K562 (cell line): ENCODE data around the gene ZNF595. TPM values are rescaled to one million over a fixed set of nuclear protein-coding genes. Genes with fewer than 3 reads are reported as not detected.

Experiments used
- ATAC-seq: fragments of 200-7000 bp; cut with Tn5 transposase; 3 replicates; pipeline ENCODE4 v1.9.1; 2020; ENCODE audit warnings: moderate library complexity
- BruUV-seq: library from RNA; stranded (reverse); fragments of 400-500 nt; replicated peaks from 2 replicates; lab custom pipeline; 2021; lab: Mats Ljungman, UMichigan
- CTCF ChIA-PET: fragments of 300-600 bp; formaldehyde crosslinking; extraction: SDS; loops from one replicate; lab custom pipeline; 2021; ENCODE audit warnings: low intra/inter-chr PET ratio; lab: Yijun Ruan, JAX
- POLR2A ChIA-PET: fragments of 300-600, 350-650 bp; sonication (Branson Sonifier 250); formaldehyde crosslinking; extraction: SDS; loops from one replicate; lab custom pipeline; 2021; ENCODE audit warnings: antibody characterized with exemption, inconsistent platforms; lab: Yijun Ruan, JAX
- DNase-seq, 4 experiments: peaks; one replicate each; pipeline versions ENCODE4 v3.0.0 to v3.0.0-alpha.2; 2011 to 2018; ENCODE audit warnings: low spot score in 3 of 4, mixed read lengths in 3 of 4; ENCODE audit errors: extremely low read depth in 1 of 4
- FAIRE-seq: peaks from 2 replicates; lab custom pipeline; 2011; peaks lifted over from hg19 to GRCh38; lab: Jason Lieb, UNC
- H2AFZ ChIP-seq: 2 replicates; pipeline ENCODE4 v1.6.0; 2011; ENCODE audit warnings: low read depth, low read length, control low read depth, inconsistent platforms
- H3K27ac ChIP-seq: fragments of 200-600 bp; 3 replicates; pipeline ENCODE4 v1.8.0; 2011; ENCODE audit warnings: low read depth, mild to moderate bottlenecking, control low read depth, inconsistent platforms, low read length, moderate library complexity, mixed read lengths; ENCODE audit errors: extremely low read depth
- H3K27me3 ChIP-seq, 2 experiments: fragments of 300-600 bp in 1 of 2; 2 replicates in 1 of 2; 3 replicates in 1 of 2; pipeline versions ENCODE4 v1.6.0 to v1.8.0; 2011; ENCODE audit warnings: inconsistent platforms in 2 of 2, low read length in 2 of 2, mild to moderate bottlenecking in 1 of 2, mixed read lengths in 1 of 2, moderate library complexity in 1 of 2; ENCODE audit not compliant: control insufficient read depth in 2 of 2, insufficient read depth in 2 of 2
- H3K36me3 ChIP-seq: fragments of 300-600 bp; 3 replicates; pipeline ENCODE4 v1.8.0; 2011; ENCODE audit warnings: mild to moderate bottlenecking, low read length, inconsistent platforms; ENCODE audit not compliant: control insufficient read depth, insufficient read depth
- H3K4me1 ChIP-seq, 2 experiments: fragments of 200-600 bp in 1 of 2; replicated peaks in 1 of 2; 2 replicates in 1 of 2; 3 replicates in 1 of 2; pipeline versions ENCODE4 v1.5.1 to v1.8.0; 2011; ENCODE audit warnings: inconsistent platforms in 2 of 2, low read length in 2 of 2, mild to moderate bottlenecking in 1 of 2, mixed read lengths in 1 of 2, moderate library complexity in 1 of 2; ENCODE audit not compliant: control insufficient read depth in 2 of 2, insufficient read depth in 2 of 2
- H3K4me2 ChIP-seq: 2 replicates; pipeline ENCODE4 v1.6.1; 2011; ENCODE audit warnings: low read length, control low read depth, inconsistent platforms, mixed read lengths; ENCODE audit not compliant: insufficient read depth
- H3K4me3 ChIP-seq: fragments of 200-600 bp; sonication (generic), shearing (Covaris generic); 2 replicates; pipeline ENCODE4 v1.5.1; 2016; ENCODE audit warnings: control low read depth, inconsistent platforms
- H3K79me2 ChIP-seq: fragments of 200-600 bp; 3 replicates; pipeline ENCODE4 v1.8.0; 2011; ENCODE audit warnings: low read length, inconsistent platforms; ENCODE audit not compliant: control insufficient read depth, insufficient read depth
- H3K9ac ChIP-seq, 2 experiments: 2 replicates each; pipeline versions ENCODE4 v1.6.0 to v1.6.1; 2011; ENCODE audit warnings: low read depth in 2 of 2, low read length in 2 of 2, control low read depth in 1 of 2, inconsistent platforms in 1 of 2, mild to moderate bottlenecking in 1 of 2, mixed read lengths in 1 of 2; ENCODE audit not compliant: insufficient read depth in 1 of 2
- H3K9me1 ChIP-seq: one replicate; pipeline ENCODE4 v1.6.0; 2011; ENCODE audit warnings: inconsistent platforms, mild to moderate bottlenecking, low read length, moderate library complexity; ENCODE audit not compliant: control insufficient read depth, insufficient read depth
- H3K9me3 ChIP-seq: replicated peaks from 2 replicates; pipeline ENCODE4 v1.5.1; 2011; ENCODE audit warnings: low read depth, low read length, inconsistent platforms; ENCODE audit not compliant: control insufficient read depth, insufficient read depth
- H4K20me1 ChIP-seq: replicated peaks from 2 replicates; pipeline ENCODE4 v1.6.1; 2011; ENCODE audit warnings: low read length, inconsistent platforms, mixed read lengths; ENCODE audit not compliant: control insufficient read depth, insufficient read depth
- C11orf30 ChIP-seq: fragments of 450-650 bp; IDR thresholded peaks from 2 replicates; pipeline ENCODE4 v1.6.1; 2016; ENCODE audit warnings: low read depth, mild to moderate bottlenecking
- CHD4 ChIP-seq: fragments of 200-600 bp; sonication (generic); IDR thresholded peaks from 3 replicates; pipeline ENCODE4 v1.6.1; 2012; ENCODE audit warnings: low read depth, mild to moderate bottlenecking, mixed read lengths, low read length, inconsistent platforms; ENCODE audit not compliant: insufficient read depth, insufficient replicate concordance, poor library complexity, severe bottlenecking
- CLOCK ChIP-seq: fragments of 250-450 bp; sonication (Bioruptor Pico); IDR thresholded peaks from 2 replicates; pipeline ENCODE4 v1.4.0; 2020; ENCODE audit warnings: mild to moderate bottlenecking, moderate library complexity, borderline replicate concordance
- ELF4 ChIP-seq: fragments of 450-650 bp; formaldehyde crosslinking; IDR thresholded peaks from 2 replicates; pipeline ENCODE4 v1.4.0; 2022; ENCODE audit warnings: missing genetic modification characterization
- JUND ChIP-seq, 2 experiments: IDR thresholded peaks; 2 replicates in 1 of 2; 3 replicates in 1 of 2; pipeline ENCODE4 v1.6.1; 2011; ENCODE audit warnings: borderline replicate concordance in 2 of 2, low read depth in 2 of 2, low read length in 2 of 2, improper control_type of control experiment in 1 of 2, missing biosample characterization in 1 of 2, missing genetic modification characterization in 1 of 2, missing genetic modification reagents in 1 of 2
- MAFG ChIP-seq: fragments of 450-650 bp; conservative IDR thresholded peaks from 2 replicates; pipeline ENCODE4 v1.6.1; 2016; ENCODE audit warnings: missing genetic modification characterization, missing compliant biosample characterization
- NCOA2 ChIP-seq, 2 experiments: fragments of 450-650 bp; IDR thresholded peaks; 2 replicates each; pipeline ENCODE4 v1.6.1; 2018; ENCODE audit warnings: mild to moderate bottlenecking in 2 of 2, moderate library complexity in 1 of 2; ENCODE audit not compliant: partially characterized antibody in 2 of 2
- NRF1 ChIP-seq, 2 experiments: fragments of 450-650 bp; IDR thresholded peaks in 1 of 2; conservative IDR thresholded peaks in 1 of 2; 2 replicates each; pipeline ENCODE4 v1.6.1; 2014; ENCODE audit warnings: mild to moderate bottlenecking in 2 of 2
- RFX5 ChIP-seq: IDR thresholded peaks from 2 replicates; pipeline ENCODE4 v1.6.1; 2011; ENCODE audit warnings: low read depth, mild to moderate bottlenecking, improper control_type of control experiment, low read length
- YY1 ChIP-seq, 3 experiments: IDR thresholded peaks; 2 replicates each; pipeline ENCODE4 v1.6.1; 2011; ENCODE audit warnings: low read length in 2 of 3, mild to moderate bottlenecking in 2 of 3, moderate library complexity in 2 of 3, borderline replicate concordance in 1 of 3, control low read depth in 1 of 3, low read depth in 1 of 3; ENCODE audit not compliant: insufficient read depth in 3 of 3, insufficient replicate concordance in 2 of 3, control insufficient read depth in 1 of 3, insufficient read length in 1 of 3; ENCODE audit errors: extremely low read depth in 1 of 3
- ZNF316 ChIP-seq: fragments of 450-650 bp; IDR thresholded peaks from 2 replicates; pipeline ENCODE4 v1.6.1; 2016
- ZNF668 ChIP-seq: fragments of 250-450 bp; sonication (Bioruptor Pico); IDR thresholded peaks from 2 replicates; pipeline ENCODE4 v1.8.0; 2022; ENCODE audit warnings: mild to moderate bottlenecking, inconsistent platforms
- WGBS: fragments of 100-300 bp; shearing (Covaris generic); methylation state at CpG from one replicate; pipeline ENCODE4 v1.1.6; 2016; ENCODE audit warnings: low coverage, mixed read lengths; ENCODE audit not compliant: insufficient coverage; ENCODE audit errors: missing lambda C conversion rate; 5-methylcytosine and 5-hydroxymethylcytosine counted together
- in situ Hi-C: fragments of 300-500 bp; cut with MboI; formaldehyde crosslinking; loops from 4 replicates; pipeline ENCODE4 v1.15.0; 2018; ENCODE audit warnings: inconsistent platforms, mixed read lengths
- intact Hi-C: fragments of 100-400 bp; cut with micrococcal nuclease; formaldehyde crosslinking; loops from 2 replicates; pipeline ENCODE4 v1.14.2; 2022
- polyA plus RNA-seq, 8 experiments: library from polyadenylated mRNA; depleted of rRNA in 4 of 8; stranded (reverse) in 5 of 8; unstranded in 3 of 8; fragments of >200 nt; fragmentation: Nextera tagmentation in 2 of 8; fragmentation: Illumina TruSeq in 1 of 8; extraction: Ambion mirVana in 2 of 8; extraction: Trizol in 1 of 8; gene quantifications; 2 replicates each; pipeline versions ENCODE4 v1.2.1 to v1.2.3, GENCODE V29; 2011 to 2014; ENCODE audit warnings: inconsistent platforms in 1 of 8, missing spikeins in 1 of 8
- total RNA-seq, 7 experiments: library from RNA; depleted of rRNA in 6 of 7; stranded (reverse); fragments of >200 nt in 6 of 7; fragmentation: Illumina TruSeq in 2 of 7; extraction: Trizol in 2 of 7; gene quantifications; 2 replicates each; pipeline versions ENCODE4 v1.2.1 to v1.2.3, GENCODE V29; 2011 to 2021; ENCODE audit warnings: low replicate concordance in 1 of 7

ZNF595 gene
- total and polyA plus RNA-seq, 9 of the 15 experiments (the other 6 are each of a cell fraction or from before 2014, with no cell fraction given), result 116 to 632 (median 237) TPM

- FAIRE-seq (no peak), ATAC-seq (no peak), DNase-seq (peak in 1 of 4 experiments; percentile 14)
- peak overlapping the region; percentile 80 for H3K4me2 ChIP-seq
- no peaks in the 10 kb centered on the region for H3K9me1 ChIP-seq
- no peak for TF ChIP-seq NCOA2 (IDR thresholded peaks at IDR 0.05; ENCODE audit: partially characterized antibody in 2 of 2)
- TF ChIP-seq YY1 (IDR thresholded peaks at IDR 0.05; ENCODE audit: borderline replicate concordance in 1 of 3, control insufficient read depth in 1 of 3, extremely low read depth in 1 of 3, insufficient read depth in 3 of 3, insufficient read length in 1 of 3, insufficient replicate concordance in 2 of 3, low read depth in 1 of 3, low read length in 2 of 3), result no peak
- 0 out of 4 replicates have a peak, but pooled peaks of 1 of the 2 experiments have one; percentile 0 for TF ChIP-seq NRF1 (conservative IDR thresholded peaks at IDR 0.05 in 1 of 2, IDR thresholded peaks at IDR 0.05 in 1 of 2)
- 15% methylated on average over 5 of the region's 5 CpGs for WGBS
- peaks cover 22% of the 10 kb centered on the region for H3K9me3 ChIP-seq
- CTCF ChIA-PET, result no interaction called here
- H3K4me3 ChIP-seq, result peak overlapping the region; percentile 58
- H3K27ac ChIP-seq, result peak overlapping the region; percentile 92; the same call in 2 of the 3 replicates
- in situ Hi-C loops, result no loop called here
- H3K36me3 ChIP-seq, result peaks cover 13% of the 10 kb centered on the region; the same call in 1 of the 3 replicates
- no peaks in the 10 kb centered on the region; the same call in 1 of the 2 replicates for H4K20me1 ChIP-seq
- no peaks in the 10 kb centered on the region for H3K27me3 ChIP-seq
- intact Hi-C loops, result loop anchor here (1.0 kb wide), 1 partner anchor 7 kb away; no protein-coding TSS in a partner anchor
- H2AFZ ChIP-seq, result no peak overlapping the region
- H3K9ac ChIP-seq, result peak overlapping the region; percentile 87 to 98
- H3K79me2 ChIP-seq, result peaks cover 27% of the 10 kb centered on the region
- POLR2A ChIA-PET, result no interaction called here
- H3K4me1 ChIP-seq, result peaks cover 3 to 6% of the 10 kb centered on the region in 2 experiments; a peak in 3 of 5 replicates
- BruUV-seq, result no TSS peak
Observed at GRCh38 chr4:125833-126232, 72.7 kb downstream of the ZNF595 start.

DNA sequence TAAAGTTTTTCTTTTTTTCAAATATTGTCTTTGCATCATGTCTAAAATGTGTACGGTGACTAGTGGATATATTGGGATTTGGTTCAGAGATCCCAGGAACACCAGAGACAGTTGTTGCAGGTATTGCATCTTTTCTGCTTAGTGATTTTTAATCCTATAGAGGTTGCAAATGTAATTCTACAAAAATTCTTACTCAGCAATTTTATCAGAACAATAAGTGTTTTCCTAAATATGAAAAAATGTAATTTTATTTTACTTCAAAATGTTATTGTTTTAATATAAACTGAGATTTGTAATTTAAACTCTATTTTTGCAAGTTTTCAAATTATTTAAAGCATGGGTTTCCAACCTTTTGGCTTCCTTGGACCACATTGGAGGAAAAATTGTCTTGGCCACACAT lies 79.4 kb downstream of the ZNF595 start:
- WGBS, result 67% methylated on average over 1 of the region's 1 CpG
- H3K4me2 ChIP-seq, result no peak overlapping the region
- in situ Hi-C loops, result no loop called here
- no peaks in the 10 kb centered on the region for H3K27me3 ChIP-seq
- peaks cover 36% of the 10 kb centered on the region for H3K36me3 ChIP-seq
- DNase-seq (no peak), ATAC-seq (no peak), FAIRE-seq (no peak)
- peaks cover 18% of the 10 kb centered on the region; the same call in 2 of the 3 replicates for H3K79me2 ChIP-seq
- ChIA-PET POLR2A (no interaction called here), CTCF (no interaction called here)
- H2AFZ ChIP-seq, result no peak overlapping the region
- no peaks in the 10 kb centered on the region for H3K4me1 ChIP-seq
- no TSS peak for BruUV-seq
- H3K9ac ChIP-seq, result no peak overlapping the region
- H3K9me1 ChIP-seq, result no peaks in the 10 kb centered on the region
- H3K4me3 ChIP-seq, result no peak overlapping the region
- no peak overlapping the region for H3K27ac ChIP-seq
- H4K20me1 ChIP-seq, result no peaks in the 10 kb centered on the region
- intact Hi-C loops, result no loop called here
- peaks cover 10% of the 10 kb centered on the region for H3K9me3 ChIP-seq
- TF ChIP-seq JUND (IDR thresholded peaks at IDR 0.05; ENCODE audit: borderline replicate concordance, low read depth, low read length) (no peak), JUND (tag; IDR thresholded peaks at IDR 0.05; ENCODE audit: borderline replicate concordance, low read depth, low read length) (no peak), C11orf30 (peak; percentile 28; the same call in 1 of the 2 replicates), ZNF316 (peak; percentile 57), ZNF668 (no peak), RFX5 (no peak), CHD4 (no peak), ELF4 (CRISPR knock-in tag) (no peak), MAFG (tag) (peak; percentile 50), CLOCK (no peak)
